AG08396 (cell line): ENCODE data around the gene AUTS2.

Experiments
- DNase-seq: peaks from one replicate; pipeline ENCODE4 v3.0.0; 2012; ENCODE audit warnings: low spot score, mixed read lengths

AUTS2 gene

DNA sequence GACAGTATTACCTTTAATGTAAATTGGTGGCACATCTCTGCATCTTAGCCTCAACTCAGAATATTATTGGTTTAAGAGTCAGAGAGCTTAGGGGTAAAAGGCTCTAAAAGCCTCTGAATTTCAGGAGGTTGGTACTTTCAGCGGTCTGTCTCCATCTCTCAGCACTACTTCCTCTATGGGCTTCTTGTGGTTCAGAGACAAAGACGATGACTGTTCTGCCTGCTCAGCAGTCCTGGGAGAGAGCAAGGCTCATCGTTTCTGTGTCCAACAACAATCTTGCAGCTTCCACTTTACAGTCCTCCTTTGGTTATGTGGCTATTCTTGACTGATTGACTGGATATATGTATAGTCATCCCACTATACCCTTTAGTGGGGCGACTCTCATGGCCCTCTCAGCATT, 394.7 kb downstream of the AUTS2 start:
- DNase-seq, result no peak

DNA sequence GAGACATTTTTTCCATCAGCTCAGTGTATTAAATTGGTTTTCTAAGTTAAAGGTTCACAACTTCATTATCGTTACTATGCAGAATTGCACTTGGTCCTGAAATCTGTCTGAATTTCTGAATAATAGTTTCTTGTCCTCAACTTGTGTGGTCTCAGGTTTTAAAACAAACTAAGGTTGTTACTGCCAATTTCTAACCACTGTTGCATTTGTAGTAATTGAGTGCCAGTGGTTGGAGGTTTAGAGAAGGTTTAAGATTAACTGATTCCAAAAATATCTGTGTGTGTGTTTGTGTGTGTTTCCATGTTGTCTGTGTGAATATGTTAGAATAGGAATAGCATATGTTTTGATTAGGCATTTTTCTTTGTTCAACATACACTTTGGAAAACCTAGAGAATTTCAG, 395.9 kb downstream of the AUTS2 start:
- no peak for DNase-seq

DNA sequence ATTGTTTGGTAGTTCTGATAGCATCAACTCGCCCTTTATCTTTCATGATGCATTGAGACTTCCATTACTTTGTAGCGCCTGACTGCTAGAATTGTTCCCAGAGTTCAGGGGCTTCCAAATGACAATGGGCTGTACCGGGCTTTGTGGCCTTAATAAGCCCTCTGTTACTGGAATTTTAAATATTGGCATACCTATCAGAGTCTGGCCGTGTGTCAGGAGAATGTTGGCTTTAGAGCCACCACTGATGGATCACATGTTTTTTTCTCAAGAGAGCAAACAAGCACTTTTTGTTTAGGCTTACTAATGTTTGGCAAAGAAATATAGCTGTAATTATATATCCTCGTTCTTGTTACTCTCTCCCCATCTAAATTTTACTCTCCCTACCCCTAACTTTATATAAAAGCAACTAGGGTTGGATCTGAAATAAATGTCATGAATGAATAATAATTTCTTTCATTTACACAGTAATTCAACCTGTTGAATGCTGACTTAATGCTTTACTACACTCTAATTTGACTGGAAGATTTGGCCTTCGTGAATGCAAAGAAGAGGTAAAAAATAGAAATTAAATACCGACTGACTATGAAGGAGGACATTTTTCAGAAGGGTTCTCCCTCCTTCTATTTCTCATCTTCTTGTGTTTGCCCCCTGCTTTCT, 396.7 kb downstream of the AUTS2 start:
- DNase-seq, result no peak

DNA sequence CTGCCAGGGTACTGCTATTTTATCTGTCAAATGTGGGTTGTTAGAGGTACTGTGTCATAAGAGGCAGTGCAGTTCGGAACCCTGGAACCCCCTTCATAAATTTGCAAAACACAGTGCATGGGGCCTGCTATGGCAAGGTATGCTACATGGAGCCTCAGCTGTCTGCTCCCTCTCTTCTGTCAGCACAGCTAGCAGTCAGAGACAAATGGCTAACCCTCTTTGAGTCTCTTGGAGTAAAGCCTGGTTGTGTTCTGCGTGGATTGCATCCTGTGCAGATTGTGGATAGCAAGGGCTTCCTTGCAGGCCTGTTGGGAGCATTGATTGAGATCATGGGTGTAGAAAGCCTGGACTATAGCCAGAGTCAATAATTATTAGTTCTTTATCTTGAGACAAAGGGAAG, 397.8 kb downstream of the AUTS2 start:
- DNase-seq, result no peak

DNA sequence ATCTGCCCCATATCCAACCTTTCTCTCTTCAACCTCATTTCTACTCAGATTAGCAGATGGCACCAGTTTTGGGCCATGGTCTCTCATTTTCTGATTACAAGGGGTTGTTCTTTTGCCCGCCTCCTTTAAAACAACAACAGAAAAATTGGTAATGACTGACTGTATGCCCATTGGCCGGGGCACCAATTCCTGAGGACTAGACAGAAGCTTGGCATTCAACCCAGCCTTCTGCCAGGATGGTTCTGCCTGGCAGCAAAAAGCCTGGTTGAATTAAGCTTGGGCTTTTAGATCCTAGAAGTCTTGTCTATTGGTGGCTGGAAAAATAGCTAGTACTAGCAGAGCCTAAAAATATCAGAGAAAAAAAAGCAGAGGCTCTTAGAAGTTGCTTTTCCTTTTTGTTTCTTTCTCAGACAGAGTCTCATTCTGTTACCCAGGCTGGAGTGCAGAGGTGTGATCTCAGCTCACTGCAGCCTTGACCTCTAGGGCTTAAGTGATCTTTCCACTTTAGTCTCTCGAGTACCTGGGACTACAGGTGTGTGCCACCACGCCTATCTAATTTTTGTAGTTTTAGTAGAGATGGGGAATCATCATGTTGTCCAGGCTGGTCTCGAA, 402.6 kb downstream of the AUTS2 start:
- DNase-seq, result no peak

DNA sequence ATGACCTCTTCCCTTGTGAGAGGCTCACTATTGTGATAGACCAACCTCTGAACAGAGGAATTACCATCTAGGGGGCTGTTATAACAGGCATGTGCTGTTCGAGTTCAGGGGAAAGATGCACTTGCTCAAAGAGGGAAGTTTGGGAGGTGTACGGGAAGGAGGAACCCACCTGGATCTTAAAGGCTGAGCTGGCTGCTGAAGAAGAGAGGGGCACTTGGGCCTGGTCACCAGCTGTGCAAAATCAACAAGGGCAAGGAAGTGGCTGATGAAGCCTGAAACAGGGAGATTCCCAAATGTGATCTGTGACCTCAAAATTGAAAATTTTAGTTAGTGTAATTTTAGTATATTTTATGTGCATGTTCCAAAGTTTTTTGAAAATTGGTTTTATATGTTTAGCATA, 407.2 kb downstream of the AUTS2 start:
- DNase-seq, result no peak

DNA sequence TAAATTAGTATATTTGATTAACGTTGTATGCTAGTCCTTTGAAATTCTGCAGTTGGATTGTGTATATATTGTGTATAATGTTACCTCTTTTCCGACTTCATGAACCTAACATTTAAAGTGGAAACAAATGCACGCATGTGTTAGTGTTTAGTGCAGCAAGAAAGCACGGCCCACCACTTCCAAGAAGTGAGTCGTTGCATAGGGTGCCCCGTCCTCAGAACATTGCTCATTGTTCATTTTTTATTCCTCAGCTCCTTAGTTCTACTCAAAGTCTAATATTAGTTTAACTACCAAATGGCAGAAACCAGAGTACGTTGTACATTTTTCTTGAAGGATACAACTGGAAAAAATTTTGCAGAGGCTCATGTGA, 407.6 kb downstream of the AUTS2 start:
- DNase-seq, result no peak

DNA sequence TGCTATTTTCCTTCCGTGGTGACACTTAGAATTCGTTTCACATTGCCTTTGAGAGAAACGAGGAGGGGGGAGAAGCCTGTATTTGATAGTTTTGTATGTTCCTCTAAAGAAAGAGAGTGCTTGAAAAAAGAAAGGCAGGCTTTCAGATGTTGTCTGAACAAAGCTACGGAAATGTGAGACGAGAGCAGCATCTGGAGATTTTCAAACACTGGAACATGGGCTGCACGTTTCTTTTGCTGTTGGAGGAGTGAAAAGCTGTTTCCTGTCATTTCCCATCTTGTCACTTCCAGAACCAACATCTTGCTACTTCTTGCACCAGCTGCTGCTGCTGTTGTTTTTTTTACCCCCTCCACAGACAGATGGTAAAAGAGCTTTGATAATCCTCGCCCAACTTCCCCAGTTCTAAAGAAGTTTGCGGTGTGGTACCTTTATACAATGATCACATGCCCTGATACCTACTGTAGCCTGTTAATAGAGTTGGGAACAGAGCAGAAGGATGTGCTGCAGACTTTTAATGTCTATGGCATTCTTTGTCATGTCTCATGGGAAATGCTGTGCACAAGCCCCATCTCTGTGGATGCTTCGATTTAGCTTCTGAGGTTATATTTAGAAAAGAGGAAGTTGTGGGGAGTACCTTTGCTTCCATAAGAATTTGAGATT, 408.1 kb downstream of the AUTS2 start:
- DNase-seq, result no peak

DNA sequence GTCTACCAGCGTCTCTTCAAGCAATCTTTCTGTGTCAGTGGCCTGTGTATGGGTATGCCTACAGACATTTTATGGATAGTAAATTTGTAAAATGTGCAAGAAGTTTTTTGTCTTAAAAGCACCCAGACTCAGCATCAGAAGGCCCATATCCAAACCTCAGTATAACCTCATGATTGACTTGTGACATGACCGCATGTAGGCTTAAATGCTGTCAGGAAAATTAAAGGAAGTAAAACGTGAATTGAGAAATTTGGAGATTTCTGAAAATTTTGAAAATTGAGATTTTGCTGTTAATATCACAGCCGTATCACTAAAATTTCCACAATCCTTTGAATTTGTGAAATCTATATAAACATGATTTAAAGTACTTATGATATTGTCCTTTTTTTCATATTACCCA, 410.2 kb downstream of the AUTS2 start:
- DNase-seq, result no peak

DNA sequence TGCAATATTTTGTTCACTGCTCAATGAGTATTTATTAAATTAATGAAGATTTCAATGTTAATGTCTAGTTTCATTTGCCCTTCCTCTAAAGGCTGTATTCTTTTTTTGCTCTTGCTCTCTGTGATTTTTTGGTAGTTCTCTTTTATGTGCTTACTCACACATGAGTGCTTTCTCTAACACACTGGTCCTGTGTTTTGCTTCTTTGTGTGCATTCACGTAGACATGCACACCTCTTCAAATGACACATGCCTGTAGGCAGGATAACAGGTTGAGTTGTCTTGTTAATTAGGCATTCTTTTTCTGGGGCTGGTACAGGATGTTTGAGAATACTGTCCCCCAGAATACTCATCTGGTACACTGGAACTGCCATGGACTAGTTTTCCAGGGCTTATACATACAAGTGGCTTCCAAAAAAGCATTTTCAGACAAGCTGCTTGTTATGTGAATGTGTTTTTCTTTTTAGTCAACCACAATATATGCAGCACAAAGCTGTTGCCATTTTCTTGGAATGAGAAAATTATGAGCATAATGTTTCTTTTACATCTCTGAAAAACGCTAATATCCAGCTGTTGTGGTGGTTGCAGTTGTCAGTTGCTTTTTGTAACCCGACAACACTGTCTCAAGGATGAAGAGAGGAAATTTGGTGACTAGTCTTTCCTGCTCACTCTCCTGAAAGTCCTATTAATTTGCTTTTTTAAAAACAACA, 416.4 kb downstream of the AUTS2 start:
- no peak for DNase-seq

DNA sequence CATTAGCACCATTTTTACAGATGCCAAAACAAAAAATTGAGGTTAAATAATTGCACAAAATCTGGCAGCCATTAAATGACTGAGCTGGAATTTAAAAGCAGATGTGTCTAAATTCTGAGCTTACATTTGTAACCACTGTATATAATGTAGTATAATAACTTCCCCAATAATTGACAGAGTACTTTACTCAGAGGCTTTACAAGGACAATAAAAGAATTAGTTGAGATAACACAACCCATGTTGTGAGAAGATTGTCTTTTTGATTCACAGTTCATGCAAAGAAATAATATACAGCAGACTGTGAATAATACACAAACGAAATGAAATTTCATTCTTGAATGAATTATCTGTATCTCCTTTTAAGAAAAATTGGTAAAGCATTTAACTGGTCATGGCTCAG, 417.1 kb downstream of the AUTS2 start:
- DNase-seq, result no peak

DNA sequence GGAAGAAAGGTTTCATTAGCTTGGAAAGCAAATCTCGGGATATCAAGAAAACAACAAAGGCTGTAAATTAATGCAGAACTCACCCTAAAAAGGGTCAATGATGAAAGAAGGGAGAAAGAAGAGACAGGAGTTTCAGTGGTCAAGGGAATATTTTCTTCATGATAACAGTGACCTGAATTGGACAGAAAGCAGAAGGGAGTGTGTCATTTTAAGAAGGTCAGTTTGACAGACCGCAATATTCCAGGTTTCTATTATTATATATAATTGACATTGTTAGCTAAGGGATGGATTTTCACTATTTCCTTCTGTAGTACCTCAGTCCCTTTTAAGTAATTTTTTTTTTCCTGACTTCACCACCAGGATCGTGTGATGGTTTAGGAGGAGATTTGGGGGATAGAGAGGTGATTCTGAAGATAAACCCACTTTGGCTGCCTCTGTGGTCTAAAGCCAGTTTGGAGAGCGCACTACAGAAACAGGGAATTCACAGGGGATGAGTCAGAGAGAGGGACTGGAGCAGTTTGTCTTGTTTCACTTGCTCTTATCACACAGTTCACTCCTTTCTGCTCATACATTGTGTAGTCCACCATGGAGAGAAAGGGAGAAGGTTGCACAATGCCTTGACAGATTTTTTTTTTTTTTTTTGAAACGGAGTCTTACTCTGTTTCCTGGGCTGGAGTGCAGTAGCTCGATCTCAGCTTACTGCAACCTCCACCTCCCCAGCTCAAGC, 417.9 kb downstream of the AUTS2 start:
- no peak for DNase-seq

DNA sequence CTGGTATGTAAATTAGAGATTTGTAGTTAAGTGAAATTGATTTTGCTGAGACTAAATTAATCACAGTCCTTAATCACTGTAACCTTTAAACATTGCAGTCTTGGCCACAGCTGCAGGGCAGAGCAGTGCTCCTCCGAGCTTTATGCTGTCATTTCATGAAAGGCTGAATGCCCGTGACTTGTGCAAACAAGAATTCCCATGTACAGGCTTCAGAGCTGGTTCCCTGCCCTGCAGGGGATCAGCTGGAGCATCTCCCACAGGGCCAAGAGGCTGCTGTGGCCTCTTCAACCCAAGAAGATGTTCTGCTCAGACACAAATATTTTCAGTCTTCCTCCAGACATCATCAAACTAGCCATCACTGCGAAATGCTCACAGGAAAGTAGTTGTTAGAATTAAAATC, 419.1 kb downstream of the AUTS2 start:
- DNase-seq, result no peak

DNA sequence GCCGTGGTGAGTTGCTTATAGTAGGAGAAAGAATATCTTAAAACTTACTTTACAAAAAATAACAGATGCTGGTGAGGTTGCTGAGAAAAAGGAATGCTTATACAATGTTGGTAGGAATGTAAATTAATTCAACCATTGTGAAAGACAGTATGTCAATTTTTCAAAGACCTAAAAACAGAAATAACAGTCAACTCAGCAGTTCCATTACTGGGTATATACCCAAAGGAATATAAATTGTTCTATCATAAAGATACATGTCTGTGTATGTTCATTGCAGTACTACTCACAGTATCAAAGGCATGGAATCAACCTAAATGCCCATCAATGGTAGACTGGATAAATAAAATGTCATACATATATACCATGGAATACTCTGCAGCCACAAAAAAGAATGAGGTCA, 420.4 kb downstream of the AUTS2 start:
- DNase-seq, result no peak

DNA sequence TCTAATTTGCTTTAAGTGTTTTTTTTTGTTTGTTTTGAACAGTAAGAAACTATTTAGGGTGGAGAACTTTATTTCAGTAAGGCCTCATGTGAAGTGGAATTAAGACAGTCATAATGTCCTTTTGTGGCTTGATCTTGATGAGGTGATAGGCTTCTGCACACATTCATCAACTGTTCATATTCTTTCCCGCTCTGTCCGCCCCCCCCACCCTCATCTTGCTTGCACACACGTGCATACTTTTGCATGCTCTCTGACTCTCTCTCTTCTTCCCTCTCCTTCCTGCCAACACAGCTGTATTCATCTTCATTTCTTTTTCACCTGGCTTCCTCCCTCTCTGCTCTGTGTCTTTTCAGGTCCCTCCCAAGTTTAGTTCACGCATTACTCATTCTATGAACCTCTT, 429.6 kb downstream of the AUTS2 start:
- DNase-seq, result no peak

DNA sequence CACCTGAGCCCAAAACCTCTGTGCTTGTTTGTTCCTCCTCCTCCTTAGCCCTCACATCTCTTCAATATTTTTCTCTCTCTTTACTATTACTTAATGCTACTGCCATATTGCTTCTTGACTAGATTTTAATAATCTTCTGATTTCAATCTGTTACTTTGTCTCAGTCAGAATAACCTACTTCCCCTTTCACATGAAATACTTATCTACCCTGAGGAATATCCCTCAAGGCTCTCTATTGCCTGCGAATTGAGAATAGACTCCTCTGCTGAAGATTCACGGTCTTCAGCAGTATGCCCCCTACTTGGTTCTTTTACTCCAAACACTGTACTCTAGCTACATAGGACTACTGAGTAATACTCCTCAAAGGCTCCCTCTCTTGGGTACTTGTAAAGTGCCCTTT, 430.3 kb downstream of the AUTS2 start:
- DNase-seq, result no peak

DNA sequence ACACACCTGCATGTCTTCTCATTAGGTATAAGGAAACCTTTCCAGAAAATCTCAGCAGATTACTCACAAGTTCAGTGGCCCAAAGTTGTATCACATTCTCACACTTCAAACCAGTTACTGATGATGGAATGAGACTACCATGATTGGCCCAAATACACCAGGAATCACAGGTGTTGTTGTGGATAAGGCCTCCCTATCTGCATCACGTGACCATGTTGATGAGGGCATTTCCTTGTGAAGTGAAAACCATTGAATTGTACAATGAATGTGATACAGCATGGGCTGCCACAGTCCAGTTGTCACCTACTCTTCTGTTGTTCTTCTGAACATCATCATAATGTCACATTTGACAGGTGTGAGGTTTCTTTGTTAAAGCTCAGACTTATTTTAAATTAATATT, 431.7 kb downstream of the AUTS2 start:
- no peak for DNase-seq

DNA sequence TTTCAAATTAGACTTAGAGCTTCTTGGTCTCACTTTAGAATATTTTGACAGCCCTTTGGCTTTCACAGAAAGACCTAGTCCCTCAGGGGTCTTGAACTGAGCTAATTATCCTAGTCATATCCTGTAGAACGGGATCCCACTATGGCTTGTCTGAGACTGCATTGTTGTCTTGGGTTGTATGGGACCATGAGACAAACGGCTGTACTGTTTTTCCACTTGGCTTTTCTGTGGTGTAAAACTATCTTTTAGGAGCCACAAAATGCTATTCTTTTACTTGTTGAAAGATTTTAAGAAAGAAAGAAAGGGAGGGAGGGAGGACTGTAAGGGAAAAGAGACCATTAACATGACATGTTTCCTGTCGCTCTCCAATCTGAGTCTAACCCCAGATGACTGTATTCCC, 432.5 kb downstream of the AUTS2 start:
- DNase-seq, result no peak

DNA sequence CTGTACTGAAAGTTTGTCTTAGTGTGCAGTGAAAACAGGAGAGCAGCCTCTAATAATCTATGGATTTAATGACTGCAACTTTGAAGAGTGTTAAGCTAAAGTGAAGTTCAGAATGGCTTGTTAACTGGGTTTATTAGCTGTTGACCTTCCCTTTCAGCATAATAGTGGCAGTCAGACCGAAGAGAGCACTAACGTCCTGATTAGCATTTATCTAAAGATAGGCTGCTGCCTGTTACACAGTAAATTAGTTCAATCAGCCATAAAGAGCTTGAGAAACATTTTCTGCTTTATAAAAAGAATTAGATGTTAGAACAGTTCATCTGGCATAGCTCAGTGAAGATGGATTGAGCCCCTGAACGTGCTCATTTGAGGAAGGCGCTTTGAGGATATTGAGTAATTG, 433.0 kb downstream of the AUTS2 start:
- no peak for DNase-seq

DNA sequence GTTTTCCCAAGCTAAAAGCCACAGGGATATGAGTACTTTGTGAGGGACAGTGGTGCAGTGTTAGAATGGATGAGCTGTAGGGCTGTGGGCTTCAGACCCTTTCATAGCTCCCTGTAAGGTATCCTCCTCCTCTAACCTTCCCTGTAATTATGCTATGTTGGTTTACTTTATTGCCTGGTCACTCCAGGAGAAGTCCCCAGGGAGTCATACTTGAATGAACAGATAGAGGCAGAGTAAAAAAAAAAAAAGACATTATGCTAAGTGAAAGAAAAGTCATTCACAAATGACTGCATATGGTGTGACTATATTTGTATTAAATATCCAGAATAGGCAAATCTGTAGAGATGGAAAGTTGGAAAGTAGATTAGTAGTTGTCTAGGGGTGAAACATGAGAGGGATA, 434.4 kb downstream of the AUTS2 start:
- no peak for DNase-seq

DNA sequence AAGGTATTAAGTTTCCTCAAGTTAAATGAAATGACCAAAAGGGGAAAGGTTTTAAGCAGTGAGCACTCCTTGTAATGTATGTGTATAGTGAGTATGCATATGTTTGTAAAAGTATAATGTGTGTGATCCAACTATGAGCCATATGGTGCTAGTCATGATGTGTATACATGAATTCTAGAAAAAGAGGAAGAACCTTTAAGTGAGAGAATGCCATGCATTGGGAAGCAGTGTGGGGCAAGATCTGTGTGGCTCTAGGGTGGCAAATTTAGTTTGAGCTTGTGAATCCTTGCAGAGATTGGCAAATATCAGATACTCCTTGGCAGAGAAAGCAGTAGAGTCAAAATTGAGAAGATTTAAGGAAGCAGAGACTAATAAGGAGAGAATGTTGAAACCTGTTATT, 435.0 kb downstream of the AUTS2 start:
- DNase-seq, result no peak

DNA sequence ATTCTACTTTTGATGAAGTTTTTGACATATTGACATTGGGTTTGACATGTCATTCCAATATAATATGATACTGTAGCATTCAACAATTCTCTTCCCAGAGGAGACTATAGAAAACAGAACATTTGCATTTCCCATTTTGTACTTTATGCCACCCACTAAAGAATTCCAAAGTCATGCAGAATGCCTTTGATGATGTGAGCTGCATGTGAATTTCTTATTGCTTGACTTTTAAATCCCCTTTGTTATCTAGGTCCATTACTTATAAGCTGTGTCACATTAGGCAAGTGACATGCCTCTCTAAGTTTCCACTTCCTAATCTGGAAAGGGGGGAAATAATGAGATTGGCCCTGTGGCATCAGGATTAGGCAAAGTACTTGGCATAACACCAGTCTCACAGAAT, 436.7 kb downstream of the AUTS2 start:
- no peak for DNase-seq

DNA sequence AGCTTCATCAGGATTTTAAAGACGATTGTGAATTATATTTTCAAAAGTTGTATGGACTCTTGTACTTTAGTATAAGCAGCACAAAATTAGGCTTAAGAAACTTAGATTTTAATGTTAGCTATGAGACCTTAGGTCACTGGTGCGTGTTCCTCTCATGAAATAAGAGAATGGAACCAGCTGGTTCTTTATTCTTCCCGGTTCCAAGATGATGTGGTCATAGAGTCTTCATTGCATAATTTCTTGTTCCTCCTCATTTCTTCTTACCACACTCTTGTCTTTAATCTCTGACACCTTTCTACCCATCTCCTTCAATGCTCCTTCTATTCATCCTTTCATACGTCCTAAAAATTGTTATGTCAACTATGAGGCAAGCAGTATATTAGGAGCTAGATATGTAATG, 437.2 kb downstream of the AUTS2 start:
- DNase-seq, result no peak
